Measurements from ENCODE around the gene FARSA.
"Not testable (repeated sequence)": the region's sequence is repeated elsewhere in the genome, so short reads cannot be mapped to it uniquely, and the experiment has no call there.

FARSA gene

DNA sequence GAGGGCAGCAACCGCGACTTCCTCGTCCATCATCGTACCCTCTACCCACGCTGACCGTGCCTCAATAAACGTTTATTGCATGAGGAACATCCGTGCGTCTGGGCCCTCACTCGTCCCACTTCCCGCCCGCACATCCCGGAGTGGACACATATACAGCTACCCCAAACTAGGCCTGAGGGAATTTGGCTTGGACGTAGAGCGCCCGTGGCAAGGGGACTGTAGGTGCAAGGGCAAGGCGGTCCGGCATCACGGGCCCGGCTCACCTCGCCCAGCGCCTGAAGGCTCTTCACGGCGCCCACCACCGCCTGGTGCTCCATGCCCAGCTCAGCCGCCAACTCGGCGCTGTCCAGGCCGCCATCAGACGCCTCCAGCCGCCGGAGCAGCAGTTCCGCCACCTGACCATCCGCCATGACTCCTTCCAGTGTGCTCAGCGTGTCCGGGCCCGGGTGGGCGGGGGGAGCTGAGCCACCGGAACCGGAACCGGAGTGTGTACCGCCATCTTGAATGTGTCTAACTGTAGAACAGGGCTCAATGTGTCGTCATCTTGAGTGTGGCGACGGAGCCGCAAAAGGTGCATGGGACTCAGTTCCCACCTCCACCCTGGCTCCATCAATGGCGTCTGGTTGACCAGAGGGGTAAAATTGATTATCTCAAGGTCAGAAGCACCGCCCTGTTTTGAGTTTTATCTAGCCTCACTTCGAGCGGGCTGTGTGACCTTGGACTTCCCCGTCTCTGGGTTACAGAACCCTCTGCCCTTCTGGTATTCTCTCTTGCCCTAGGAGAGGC is at the start of gene FARSA:
TSS of gene FARSA (minus strand) at position 425 of the 786 bp plus-strand sequence. CDS start at position 410, 15 bp downstream.
- no peak for FAIRE-seq

DNA sequence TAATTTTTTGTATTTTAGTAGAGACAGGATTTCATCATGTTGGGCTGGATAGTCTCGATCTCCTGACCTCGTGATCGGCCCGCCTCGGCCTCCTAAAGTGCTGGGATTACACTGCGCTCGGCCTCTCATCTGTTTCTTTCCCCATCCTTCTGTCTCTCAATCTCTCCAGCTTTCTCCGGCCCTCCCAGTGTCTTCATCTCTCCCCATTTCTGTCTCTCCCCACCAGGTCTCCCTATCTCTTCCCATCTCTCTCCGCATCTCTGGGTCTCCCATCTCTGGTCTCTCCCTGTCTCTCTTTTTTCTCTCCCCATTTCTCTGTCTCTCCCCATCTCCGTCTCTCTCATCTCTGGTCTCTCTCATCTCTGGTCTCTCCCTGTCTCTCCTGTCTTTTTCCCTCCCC is 49.6 kb upstream of the FARSA start:
- FAIRE-seq = no peak

DNA sequence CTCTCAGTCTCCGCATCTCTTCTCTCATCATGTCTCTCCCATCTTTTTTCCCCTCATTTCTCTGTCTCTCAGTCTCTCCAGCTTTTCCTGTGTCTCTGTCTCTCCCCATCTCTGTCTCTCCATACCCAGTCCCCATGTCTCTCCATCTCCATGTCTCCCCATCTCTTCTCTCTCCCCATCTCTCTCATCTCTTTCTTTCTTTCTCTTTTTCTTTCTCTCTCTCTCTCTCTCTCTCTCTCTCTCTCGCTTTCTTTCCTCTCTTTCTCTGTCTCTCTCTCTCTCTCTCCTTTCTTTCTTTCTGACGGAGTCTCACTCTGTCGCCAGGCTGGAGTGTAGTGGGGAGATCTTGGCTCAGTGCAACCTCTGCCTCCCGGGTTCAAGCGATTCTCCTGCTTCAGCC is 49.1 kb upstream of the FARSA start:
- no peak for FAIRE-seq

DNA sequence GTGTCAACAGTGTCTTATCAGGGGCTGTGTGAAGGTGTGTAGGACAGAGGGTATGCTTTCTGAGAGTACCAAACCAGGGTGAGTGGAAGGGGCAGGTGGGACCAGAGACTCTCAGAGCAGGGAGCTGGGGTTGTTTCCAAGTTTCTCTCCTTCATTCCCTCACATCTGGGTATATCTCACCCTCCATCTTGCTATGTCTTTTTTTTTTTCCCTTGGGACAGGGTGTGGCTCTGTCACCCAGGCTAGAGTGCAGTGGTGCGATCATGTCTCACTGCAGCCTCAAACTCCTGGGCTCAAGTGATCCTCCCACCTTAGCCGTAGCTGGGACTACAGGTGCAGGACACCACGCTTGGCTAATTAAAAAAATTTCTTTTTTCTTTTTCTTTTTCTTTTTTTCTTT is 46.5 kb upstream of the FARSA start:
- no peak for FAIRE-seq

DNA sequence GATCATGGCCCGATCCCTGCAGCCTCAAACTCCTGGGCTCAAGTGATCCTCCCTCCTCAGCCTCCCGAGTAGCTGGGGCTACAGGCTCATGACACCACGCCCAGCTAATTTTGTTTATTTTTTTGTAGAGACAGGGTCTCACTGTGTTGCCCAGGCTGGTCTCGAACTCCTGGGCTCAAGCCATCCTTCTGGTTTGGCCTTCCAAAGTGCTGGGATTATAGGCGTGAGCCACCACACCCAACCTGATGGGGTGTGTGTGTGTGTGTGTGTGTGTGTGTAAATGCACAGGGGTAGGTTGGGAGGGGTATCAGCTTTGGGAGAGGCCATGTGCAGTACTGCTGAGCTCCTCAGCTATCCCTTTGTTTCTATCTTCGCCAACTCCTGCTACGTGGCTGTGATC is 42.6 kb upstream of the FARSA start:
- FAIRE-seq = not testable (repeated sequence)

DNA sequence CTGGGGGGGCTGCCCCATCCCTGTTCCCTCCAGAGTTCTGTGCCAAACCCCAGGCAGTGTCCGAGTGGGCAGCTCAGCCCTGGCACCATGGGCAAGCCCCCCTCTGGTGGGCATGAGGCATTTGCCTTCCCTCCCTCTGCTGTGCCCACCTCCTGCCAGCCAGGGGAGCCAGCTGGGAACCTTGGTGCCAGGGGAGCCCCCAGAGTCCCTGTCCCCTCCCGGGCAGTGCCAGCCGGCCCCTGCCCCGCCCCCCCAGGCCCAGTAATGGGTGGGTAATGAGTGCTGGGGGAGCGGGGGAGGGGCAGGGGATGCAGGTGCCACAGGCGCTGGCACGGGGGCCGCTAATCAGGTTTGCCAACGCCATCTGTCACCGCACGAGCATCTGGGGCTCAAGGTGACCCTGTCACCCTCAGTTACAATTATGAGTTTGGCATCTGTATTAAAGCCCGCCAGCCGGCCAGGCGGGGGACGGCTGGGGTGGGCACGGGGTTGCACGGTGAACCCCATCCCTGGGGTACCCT is 41.8 kb upstream of the FARSA start:
- FAIRE-seq = no peak

DNA sequence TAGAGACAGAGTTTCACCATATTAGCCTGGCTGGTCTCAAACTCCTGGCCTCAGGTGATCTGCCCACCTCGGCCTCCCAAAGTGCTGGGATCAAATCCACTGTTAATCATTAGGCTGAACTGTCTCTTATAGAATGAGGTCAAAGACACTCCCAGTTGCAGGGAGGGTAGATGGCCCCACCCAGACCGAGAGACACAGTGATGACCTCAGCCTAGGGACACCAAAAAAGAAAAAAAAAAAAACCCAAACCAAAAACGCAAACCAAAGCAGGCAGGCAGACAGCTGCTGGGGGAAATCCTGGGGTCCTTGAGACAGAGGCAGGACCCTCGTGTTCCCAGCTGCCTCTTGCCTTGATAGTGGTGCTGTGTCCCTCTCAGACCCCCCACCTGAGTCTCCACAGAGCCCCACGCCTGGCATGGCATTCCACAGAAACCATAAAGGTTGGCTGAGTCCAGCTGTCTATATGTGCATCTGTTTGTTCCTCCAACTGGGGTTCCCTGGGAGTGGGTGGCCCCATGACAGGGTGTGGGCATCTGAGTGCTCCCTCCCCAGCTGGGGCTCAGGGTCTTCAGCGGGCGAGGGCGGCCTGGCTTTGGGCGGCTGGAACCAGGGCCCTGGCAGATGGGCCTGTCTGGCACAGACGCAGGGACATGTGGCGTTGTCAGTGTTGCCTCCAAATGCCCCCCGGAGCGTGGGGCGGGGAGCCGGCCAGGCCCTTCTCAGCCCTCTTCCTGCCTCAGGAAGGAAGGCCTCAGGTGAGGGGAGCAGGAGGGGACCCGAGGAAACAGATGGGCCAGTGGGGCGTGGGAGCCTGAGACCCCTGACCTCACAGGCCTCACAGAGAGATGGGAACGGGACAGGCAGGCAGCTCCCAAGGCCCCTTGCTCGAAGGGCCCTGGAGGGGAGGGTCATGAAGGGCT is 41.0 kb upstream of the FARSA start:
- no peak for FAIRE-seq

DNA sequence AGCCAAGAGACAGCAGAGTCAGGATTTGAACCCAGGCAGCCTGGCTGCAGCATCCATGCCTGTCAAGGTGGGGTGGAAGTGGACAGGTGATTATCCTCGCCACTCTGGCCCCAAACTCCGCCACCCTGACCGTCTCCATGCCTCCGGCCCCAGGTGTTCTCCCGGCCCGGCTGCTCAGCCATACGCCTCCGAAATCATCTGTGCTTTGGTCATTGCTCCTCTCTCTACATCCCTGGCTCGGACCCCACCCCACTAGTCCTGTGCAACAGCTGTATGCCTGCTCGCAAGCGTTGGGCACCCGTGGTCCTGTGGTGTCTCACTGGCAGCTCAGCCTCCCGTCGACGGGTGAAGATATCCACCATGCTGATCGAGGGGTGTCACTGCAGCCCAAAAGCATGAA is 39.7 kb upstream of the FARSA start:
- no peak for FAIRE-seq

DNA sequence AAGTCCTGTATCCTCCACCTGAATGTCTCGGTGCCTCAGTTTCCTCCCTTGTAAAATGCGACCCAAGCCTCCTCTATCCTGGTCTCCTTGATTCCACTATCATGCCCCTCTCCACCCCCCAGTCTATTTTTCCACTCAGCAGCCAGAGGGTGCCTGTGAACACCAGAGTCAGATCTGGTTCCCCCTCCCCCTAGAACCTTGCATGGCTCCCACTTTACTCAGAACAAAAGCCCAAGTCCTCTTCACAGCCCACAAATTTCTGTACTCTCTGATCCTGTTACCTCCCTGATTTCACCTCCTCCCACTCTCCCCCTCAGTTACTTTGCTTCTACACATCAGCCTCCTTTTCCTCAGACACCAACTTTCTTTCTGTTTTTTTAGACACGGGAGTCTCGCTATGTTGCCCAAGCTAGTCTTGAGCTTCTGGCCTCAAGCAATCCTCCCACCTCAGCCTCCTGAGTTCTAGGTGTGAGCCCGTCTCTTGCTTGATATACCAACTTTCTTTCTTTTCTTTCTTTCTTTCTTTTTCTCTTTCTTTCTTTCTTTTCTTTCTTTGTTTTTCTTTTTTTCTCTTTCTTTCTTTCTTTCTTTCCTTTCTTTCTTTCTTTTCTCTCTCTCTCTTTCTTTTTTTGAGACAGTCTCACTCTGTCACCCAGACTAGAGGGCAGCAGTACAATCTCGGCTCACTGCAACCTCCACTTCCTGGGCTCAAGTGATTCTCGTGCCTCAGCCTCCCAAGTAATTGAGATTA is 36.7 kb upstream of the FARSA start:
- FAIRE-seq = no peak

DNA sequence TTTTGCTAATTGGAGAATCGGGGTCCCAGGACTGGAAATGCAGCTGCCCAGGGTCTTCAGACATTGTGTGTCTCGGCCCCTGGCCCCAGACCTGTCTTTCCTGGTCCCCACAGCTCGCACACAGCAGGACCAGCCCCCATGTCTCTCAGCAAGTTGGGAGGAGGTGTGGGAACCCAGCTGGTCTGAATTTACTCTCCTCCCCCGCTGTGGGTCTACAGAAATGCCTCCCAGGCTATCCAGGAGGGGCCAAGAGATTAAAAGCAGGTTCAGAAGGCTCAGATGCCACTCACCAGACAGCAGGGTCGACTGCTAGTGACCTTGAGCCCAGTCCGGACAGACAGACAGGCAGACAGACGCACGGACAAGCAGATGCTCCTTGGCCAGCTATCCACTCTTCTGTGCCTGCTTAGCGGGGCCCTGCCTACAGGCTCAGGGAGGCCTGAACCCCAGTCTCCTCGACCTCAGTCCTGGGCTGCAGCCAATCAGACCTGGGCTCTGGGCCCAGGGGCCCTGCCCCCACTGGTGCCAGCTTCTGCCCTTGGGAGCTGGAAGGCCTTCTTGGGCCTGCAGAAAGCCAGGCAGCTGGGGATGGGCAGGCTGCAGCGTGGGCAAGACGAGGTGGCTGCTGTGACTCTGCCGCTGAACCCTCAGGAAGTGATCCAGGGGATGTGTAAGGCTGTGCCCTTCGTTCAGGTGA is 35.9 kb upstream of the FARSA start, which contains the start of gene DAND5:
TSS of gene DAND5 (plus strand) at position 285 of the 697 bp plus-strand sequence. CDS start at position 370, 85 bp downstream.
- FAIRE-seq = no peak

DNA sequence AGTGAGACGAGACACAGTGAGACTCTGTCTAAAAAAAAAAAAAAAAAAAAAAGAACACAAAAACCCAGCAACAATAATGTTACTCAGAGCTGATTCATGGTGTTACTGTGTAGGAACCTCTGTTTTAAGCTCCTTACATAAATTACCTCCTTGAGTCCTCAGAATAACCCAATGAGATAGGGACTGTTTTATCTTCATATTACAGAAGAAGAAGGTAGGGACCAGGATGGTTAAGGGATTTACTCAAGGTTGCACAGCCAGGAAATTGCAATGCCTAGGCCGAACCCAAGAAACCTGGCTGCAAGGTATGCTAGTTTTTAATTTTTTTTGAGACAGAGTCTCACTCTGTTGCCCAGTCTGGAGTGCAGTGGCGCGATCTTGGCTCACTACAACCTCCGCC is 34.4 kb upstream of the FARSA start:
- no peak for FAIRE-seq

DNA sequence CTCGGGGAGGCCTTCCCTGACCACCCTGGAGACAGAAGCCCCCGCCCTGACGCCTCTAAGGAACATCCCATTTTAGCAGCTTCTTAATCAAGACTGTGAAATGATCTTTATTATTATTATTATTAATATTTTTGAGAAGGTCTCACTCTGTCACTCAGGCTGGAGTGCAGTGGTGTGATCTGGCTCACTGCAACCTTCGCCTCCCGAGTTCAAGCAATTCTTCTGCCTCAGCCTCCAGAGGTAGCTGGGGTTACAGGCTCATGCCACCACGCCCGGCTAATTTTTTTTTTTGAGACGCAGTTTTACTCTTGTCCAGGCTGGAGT is 32.3 kb upstream of the FARSA start:
- FAIRE-seq = no peak

DNA sequence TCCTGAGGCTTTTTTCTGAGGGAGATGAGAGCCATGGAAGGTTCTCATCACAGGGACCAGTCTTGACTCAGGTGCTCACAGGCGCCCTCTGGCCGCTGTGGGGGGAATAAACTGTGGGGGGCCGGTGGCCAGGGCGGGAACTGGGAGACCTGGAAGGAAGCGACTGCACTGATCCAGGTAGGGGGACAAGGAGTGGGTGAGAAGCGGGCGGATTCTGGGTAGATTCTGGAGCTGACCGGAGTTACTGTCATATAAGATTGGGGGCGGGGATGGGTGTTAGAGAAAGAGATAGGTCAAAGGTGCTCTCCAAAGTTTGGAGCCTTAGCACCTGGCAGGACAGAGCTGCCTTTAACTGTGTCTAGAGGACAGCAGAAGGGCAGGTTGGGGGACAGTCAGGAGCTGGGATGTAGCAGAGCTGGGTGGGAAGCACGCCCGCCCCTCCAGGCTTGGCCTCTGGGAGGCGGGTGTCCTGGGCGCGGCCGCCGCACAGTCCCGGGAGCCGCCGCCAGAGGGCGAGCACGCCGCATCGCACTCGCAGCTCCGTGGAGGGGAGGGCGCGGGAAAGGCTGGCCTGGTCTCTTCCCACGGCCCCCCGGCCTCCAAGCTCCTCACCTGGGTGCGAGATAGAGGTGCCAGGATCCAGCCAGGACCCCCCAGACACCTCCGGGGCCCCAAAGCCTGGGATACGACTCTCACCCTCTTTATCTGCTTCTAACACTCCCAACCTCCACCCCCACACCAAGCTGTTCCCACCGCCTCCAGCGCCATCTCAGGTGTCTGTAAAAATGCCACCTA is 31.7 kb upstream of the FARSA start:
- FAIRE-seq = no peak

DNA sequence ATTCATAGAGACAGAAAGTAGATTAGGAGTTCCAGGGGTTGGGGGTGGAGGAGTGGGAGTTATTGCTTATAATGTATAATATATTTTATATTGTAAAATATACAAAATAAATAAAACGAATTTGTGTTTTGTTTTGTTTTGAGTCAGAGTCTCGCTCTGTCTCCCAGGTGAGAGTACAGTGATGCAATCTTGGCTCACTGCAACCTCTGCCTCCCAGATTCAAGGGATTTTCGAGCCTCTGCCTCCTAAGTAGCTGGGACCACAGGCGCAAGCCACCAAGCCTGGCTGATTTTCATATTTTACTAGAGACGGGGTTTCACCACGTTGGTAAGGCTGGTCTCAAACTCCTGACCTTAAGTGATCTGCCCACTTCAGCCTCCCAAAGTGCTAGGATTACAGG is 26.0 kb upstream of the FARSA start:
- no peak for FAIRE-seq

DNA sequence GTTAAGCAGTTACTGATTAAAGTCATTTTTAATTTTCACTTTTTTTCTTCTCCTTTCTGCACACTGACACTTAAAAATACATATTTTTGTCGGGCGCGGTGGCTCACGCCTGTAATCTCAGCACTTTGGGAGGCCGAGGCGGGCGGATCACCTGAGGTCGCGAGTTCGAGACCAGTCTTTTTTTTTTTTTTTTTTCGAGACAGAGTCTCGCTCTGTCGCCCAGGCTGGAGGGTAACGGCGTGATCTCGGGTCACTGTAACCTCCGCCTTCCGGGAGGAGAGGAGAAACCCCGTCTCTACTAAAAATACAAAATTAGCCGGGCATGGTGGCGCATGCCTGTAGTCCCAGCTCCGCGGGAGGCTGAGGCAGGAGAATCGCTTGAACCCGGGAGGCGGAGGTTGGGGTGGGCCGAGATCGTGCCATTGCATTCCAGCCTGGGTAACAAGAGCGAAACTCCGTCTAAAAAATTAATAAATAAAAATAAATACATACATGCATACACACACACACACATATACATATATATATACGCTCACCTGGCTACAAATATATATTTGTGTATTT is 24.0 kb upstream of the FARSA start:
- FAIRE-seq = not testable (repeated sequence)

DNA sequence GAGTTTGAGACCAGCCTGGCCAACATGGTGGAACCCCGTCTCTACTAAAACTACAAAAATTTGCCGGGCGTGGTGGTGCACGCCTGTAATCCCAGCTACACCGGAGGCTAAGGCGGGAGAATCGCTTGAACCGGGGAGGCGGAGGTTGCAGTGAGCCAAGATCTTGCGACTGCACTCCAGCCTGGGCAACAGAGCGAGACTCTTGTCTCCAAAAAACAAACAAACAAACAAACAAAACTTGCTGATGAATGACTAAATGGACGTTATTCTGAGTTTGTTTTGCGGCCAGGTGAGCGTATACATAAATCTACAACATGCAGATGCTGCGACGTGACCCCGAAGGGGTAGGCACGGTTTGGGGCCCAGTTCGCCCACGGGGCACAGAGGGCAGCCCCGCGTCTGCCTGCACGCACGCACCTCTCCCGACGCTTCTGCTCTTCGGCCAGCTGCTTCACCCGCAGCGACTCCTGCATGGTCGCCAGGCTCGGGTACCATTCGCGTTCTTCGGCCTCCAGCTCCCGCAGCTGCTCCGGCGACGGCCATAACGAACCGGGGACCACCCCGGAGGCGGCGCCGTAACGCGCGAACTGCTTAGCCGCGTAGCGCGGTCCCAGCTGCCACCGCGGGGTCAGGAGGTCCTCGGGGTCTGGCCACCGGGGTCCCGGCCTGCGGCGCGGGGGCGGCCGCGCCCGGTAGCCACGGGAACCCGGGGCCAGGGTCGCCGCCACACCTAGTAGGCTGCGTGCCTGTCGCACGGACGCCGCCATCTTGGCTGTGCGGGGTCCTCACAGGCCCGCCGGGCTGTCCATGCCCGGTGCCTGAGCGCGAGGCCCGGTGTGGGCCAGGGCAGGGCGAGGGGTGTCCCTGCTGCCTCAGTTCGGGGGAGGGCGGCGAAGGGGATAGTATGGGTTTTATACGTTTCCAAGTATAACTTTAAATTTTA is 23.2 kb upstream of the FARSA start, which contains the start of gene GADD45GIP1:
TSS of gene GADD45GIP1 (minus strand) at position 778 of the 943 bp plus-strand sequence. CDS start at position 767, 11 bp downstream.
- FAIRE-seq = no peak

DNA sequence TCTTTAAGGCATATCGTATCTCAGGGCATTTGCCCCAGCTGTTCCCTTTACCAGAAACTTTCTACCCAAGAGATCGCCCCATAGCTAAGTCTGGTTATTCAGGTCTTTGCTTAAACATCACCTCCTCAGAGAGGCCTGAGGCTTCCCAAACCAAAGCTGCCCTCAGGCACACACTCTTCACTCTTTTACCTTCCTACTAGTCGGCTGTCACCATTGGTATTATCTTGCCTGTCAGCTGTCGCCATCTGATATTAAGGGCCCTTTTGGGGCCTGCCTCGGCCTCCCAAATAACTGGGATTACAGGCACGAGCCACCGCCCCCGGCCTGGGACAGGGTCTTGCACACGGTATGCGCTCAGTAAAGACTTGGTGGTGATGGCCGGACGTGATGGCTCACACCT is 22.5 kb upstream of the FARSA start:
- FAIRE-seq = no peak

DNA sequence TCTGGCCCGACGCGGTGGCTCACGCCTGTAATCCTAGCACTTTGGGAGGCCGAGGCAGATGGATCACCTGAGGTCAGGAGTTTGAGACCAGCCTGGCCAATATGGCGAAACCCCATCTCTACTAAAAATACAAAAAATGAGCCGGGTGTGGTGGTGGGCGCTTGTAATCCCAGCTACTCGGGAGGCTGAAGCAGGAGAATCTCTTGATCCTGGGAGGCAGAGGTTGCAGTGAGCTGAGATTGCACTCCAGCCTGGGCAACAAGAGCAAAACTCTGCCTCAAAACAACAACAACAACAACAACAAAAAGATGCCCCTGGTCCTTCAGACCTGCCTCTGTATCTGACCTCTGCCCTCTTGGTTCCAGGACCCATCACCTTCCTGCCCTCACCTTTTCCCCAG is 22.1 kb upstream of the FARSA start:
- not testable (repeated sequence) for FAIRE-seq

DNA sequence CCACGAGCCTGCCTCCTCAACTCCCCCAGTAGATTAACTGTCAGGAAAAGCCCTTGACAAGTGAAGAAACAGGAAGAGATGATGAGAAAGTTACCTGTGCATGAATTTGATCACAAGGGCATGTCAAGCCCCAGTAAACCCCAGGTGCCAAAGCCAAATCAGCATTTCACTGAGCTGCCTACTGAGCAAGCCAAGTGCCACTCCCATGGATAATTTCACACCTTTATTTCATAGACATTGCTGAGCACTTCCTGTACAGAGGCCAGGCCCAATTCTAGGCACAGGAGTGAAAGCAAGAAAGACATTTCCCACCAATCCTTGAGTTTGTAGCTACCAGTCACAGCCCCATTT is 21.1 kb upstream of the FARSA start:
- FAIRE-seq = no peak

Measured in A204.1 (cell line).